Tibial nerve (tissue), 4 donors: ENCODE results near the gene MMEL1. TPM values are rescaled to one million over a fixed set of nuclear protein-coding genes. Genes with fewer than 3 reads are reported as not detected.

Source experiments
- DNase-seq, 2 donors: peaks; one replicate each; pipeline ENCODE4 v3.0.0-alpha.2; 2019; ENCODE audit warnings: low spot score in 2 of 2
- H3K27ac ChIP-seq, 4 donors: fragments of 200-600 bp; sonication (generic) in 3 of 4; one replicate each; pipeline ENCODE4 v1.5.1; 2017 to 2019; ENCODE audit warnings: mild to moderate bottlenecking in 1 of 4
- H3K27me3 ChIP-seq, 2 donors: fragments of 200-600 bp; sonication (generic) in 1 of 2; one replicate each; pipeline versions ENCODE4 v1.5.1 to v1.6.0; 2017 to 2019
- H3K36me3 ChIP-seq, 3 donors: fragments of 200-600 bp; sonication (generic); one replicate each; pipeline ENCODE4 v1.5.1; 2018 to 2019
- H3K4me1 ChIP-seq, 4 donors: fragments of 200-600 bp; sonication (generic) in 3 of 4; one replicate each; pipeline ENCODE4 v1.5.1; 2017 to 2019
- H3K4me3 ChIP-seq, 4 donors: fragments of 200-600 bp; sonication (generic) in 3 of 4; one replicate each; pipeline ENCODE4 v1.5.1; 2017 to 2019; ENCODE audit warnings: mild to moderate bottlenecking in 1 of 4, moderate library complexity in 1 of 4
- H3K9me3 ChIP-seq, 4 donors: fragments of 200-600 bp; sonication (generic) in 3 of 4; one replicate each; pipeline ENCODE4 v1.5.1; 2017 to 2019
- CTCF ChIP-seq, 5 experiments: fragments of 200-600 bp in 3 of 5; fragments of 450-650 bp in 2 of 5; sonication (generic) in 3 of 5; IDR thresholded peaks; one replicate each; pipeline ENCODE4 v1.5.1; 2016 to 2019; ENCODE audit warnings: antibody characterized with exemption in 5 of 5, mild to moderate bottlenecking in 3 of 5, moderate library complexity in 2 of 5
- EP300 ChIP-seq, 2 donors: sonication (generic); formaldehyde crosslinking; IDR thresholded peaks; one replicate each; pipeline ENCODE4 v1.6.1; 2017; ENCODE audit warnings: antibody characterized with exemption in 2 of 2, mild to moderate bottlenecking in 1 of 2
- POLR2A ChIP-seq, 2 donors: fragments of 450-650 bp; IDR thresholded peaks; one replicate each; pipeline ENCODE4 v1.6.1; 2017; ENCODE audit warnings: antibody characterized with exemption in 2 of 2, mild to moderate bottlenecking in 2 of 2, moderate library complexity in 2 of 2
- WGBS, 2 donors: methylation state at CpG; one replicate each; pipeline ENCODE4 v1.1.5; 2018; 5-methylcytosine and 5-hydroxymethylcytosine counted together
- total RNA-seq, 4 donors: library from RNA; depleted of rRNA; stranded (reverse); fragments of >200 nt; gene quantifications; one replicate each; pipeline ENCODE4 v1.1.0, GENCODE V29; 2016

MMEL1 gene
- total RNA-seq, 4 donors from 2014 or later = 0.21 to 2.2 TPM; not detected in 2

DNA sequence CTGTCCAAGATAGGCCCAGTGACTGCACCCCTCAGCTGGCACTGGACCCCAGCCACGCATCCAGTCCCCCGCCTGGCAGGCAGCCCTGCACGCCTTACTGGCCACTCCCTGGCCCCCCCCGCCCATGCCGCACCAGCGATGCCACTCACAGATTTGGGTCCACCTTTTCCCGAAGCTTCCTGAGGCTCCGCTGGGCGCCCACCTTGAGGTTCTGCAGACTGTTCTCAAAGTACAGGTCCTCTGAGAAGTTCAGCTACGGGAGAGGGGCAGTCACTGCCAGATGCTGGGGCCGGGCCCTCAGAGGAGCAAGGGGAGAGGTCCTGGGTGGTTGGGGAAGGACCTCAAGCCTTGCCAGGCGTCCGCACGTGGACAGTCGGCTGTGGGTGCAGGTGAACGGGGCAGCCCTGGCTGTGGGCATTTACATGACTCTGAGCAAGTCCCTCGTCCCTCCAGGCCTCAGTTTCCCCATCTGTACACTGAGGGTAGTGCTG is 38.1 kb downstream of the MMEL1 start:
- WGBS, 2 donors = 74 to 95% methylated on average over 7 to 11 of the region's 17 CpGs
- Histone ChIP-seq H3K27me3 (peaks cover 0 to 14% of the 10 kb centered on the region in 2 donors), H3K4me1 (peaks cover 0 to 14% (median 0%) of the 10 kb centered on the region in 4 donors), H3K27ac (no peak overlapping the region), H3K9me3 (peaks cover 0 to 23% (median 3%) of the 10 kb centered on the region in 4 donors), H3K4me3 (no peak overlapping the region), H3K36me3 (peaks cover 0 to 13% (median 0%) of the 10 kb centered on the region in 3 donors)
- TF ChIP-seq POLR2A (IDR thresholded peaks at IDR 0.05) (no peak), EP300 (IDR thresholded peaks at IDR 0.05) (no peak), CTCF (IDR thresholded peaks at IDR 0.05) (no peak)
- no peak for DNase-seq

DNA sequence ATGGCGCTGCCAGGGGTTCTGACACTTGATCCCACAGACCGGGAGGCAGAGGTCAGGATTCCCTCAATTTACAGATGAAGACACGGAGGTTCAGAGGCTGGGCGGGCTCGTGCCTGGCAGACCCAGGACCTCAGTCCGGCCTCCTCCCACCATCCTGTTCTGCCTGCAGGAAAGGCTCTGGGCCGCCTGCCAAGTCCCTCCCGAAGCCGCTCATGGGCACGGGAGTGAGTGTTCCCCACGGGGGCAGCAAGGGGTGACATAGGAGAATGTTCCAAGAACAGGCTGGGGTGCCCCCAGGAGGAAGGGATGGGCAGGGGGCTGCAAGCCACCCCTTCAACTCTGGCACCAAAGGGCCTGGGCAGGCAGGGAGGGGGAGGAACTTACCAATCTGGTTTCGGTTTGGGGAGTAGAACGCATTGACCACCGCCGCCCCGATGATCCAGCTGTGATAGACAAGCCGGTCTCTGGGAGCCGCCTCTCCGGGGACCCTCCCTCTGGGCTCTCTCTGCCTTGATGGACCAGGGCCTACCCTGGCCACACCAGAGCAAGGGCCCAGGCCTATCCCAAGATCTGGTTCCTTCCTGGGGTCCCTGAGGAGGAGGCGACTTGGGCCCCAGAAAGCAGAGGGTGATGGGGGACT is 38.7 kb downstream of the MMEL1 start:
- TF ChIP-seq EP300 (IDR thresholded peaks at IDR 0.05) = no peak
- TF ChIP-seq CTCF (IDR thresholded peaks at IDR 0.05) = no peak
- TF ChIP-seq POLR2A (IDR thresholded peaks at IDR 0.05) = no peak
- WGBS, 2 donors = 31 to 39% methylated on average over 18 to 20 of the region's 20 CpGs
- peaks cover 0 to 14% of the 10 kb centered on the region in 2 donors for H3K27me3 ChIP-seq
- no peak for DNase-seq
- peaks cover 0 to 18% (median 0%) of the 10 kb centered on the region in 3 donors for H3K36me3 ChIP-seq
- H3K27ac ChIP-seq = no peak overlapping the region
- peaks cover 0 to 17% (median 2%) of the 10 kb centered on the region in 4 donors for H3K9me3 ChIP-seq
- H3K4me1 ChIP-seq = peaks cover 0 to 14% (median 0%) of the 10 kb centered on the region in 4 donors
- peak overlapping the region in 3 of 4 donors; percentile 5 to 40 (median 31) for H3K4me3 ChIP-seq

DNA sequence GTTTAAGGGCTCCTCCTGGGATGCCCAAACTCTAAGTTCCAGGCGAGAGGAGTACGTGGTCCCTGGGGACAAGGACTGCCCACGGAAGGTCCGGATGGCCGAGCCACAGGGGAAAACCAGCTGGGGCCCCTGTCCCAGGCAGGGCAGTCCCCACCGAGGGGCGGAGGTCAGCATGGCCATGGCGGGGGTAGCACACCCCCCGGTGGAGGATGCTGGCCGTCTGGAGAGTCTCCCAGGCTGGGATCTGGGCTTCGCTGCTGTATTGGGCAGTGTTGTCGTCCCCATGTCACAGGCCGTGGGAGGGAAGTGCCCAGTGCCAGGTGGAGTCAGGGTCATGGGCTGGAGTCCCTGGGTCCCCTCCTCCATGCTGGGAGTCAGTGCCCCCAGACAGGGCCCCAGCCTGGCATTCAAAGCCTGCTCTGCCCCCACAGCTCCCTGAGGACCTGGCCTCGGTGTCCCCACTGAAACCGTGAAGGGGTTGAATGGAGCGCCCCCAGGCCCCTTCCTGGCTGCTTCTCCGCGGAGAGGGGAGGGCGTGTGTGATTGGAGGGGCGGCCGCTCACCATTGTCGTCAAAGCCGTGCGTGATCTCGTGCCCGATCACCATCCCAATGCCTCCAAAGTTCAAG is 39.5 kb downstream of the MMEL1 start:
- Histone ChIP-seq H3K4me1 (peaks cover 0 to 18% (median 0%) of the 10 kb centered on the region in 4 donors), H3K9me3 (peaks cover 0 to 10% (median 0%) of the 10 kb centered on the region in 4 donors), H3K27me3 (peaks cover 0 to 14% of the 10 kb centered on the region in 2 donors), H3K36me3 (peaks cover 0 to 26% (median 0%) of the 10 kb centered on the region in 3 donors), H3K4me3 (peak overlapping the region in 1 of 4 donors; percentile 40), H3K27ac (no peak overlapping the region)
- WGBS, 2 donors = 61 to 76% methylated on average over 10 to 26 of the region's 26 CpGs
- peak in 1 of 2 donors; percentile 6 for DNase-seq
- TF ChIP-seq CTCF (IDR thresholded peaks at IDR 0.05) = no peak

DNA sequence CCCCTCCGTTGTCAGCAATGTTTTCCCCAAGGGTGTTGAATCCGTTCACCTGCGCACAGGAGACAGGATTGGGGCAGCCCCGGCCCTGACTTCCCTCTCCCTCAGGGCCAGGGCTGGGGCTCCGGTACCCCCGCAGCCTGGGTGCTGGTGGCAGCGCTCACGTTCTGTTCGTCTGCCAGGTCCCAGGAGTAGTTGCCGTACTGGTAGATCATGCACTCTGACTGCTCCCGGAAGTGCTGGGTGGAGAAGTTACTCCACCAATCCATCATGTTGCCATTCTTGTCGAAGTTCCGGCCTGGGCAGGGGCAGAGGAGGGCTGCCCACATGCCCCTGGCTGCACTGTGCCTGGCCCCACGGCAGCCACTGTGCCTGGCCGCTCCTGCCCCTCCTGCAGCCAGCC is 40.1 kb downstream of the MMEL1 start:
- H3K9me3 ChIP-seq = peaks cover 0 to 3% (median 0%) of the 10 kb centered on the region in 4 donors
- no peak for DNase-seq
- 59 to 66% methylated on average over 10 to 15 of the region's 15 CpGs for WGBS, 2 donors
- H3K4me1 ChIP-seq = peaks cover 0 to 25% (median 4%) of the 10 kb centered on the region in 4 donors
- no peak overlapping the region for H3K4me3 ChIP-seq
- TF ChIP-seq CTCF (IDR thresholded peaks at IDR 0.05) (no peak), POLR2A (IDR thresholded peaks at IDR 0.05) (no peak), EP300 (IDR thresholded peaks at IDR 0.05) (no peak)
- H3K27ac ChIP-seq = peak overlapping the region in 1 of 4 donors; percentile 34
- H3K36me3 ChIP-seq = peaks cover 0 to 27% (median 0%) of the 10 kb centered on the region in 3 donors
- H3K27me3 ChIP-seq = peaks cover 0 to 14% of the 10 kb centered on the region in 2 donors
